Measurements from ENCODE around the gene FAM53B.
A peak's percentile ranks its signal among the peaks of the same experiment; 100 is the strongest.

Gene FAM53B

DNA sequence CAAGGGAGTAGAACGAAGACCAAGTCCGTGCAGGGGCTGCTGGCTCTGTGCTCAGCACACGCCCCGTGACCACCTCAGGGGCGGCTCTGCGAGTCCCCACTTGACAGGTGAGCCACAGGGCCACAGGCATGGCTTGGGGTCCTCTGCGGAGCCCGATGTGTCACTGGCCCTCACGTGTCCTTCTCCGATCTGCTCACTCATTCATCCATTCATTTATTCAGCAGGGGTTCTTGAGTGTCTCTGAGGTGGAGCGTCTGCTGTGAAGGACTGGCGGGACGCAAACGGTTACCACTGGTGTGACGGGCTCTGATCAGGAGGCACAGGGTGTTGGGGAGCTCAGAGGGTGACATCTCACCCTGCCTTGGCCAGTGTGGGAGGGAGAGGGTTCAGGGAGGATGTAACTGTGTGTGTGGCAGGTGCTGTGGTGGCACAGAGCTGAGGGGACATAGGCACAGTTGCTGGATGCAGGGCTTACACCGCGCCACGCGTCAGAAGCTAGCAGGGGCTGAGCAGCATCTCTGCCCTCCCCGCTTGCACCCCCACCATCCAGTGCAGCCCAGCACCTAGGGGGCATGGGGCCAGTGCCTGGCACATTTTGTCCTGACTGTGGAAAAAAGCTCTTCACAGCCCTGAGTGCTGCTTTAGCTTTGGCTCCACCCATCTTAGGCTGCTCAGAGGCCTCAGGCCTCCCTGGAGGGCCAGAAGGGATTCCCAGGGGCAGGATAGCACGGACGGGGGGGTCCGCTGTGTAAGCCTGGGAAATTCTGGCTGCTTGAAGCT is 165.8 kb downstream of the FAM53B start:
- no peak overlapping the region for H3K4me3 ChIP-seq
- H3K27me3 ChIP-seq = no peaks in the 10 kb centered on the region
- no peak for TF ChIP-seq Cebpa-rat (IDR thresholded peaks at IDR 0.05)
- no peak overlapping the region for H3K9ac ChIP-seq
- H3K4me2 ChIP-seq = peak overlapping the region in 7 of 11 experiments; percentile 9 to 57 (median 38); a peak in 11 of 22 replicates
- H3K4me1 ChIP-seq = peaks cover 0 to 27% (median 11%) of the 10 kb centered on the region in 10 experiments; a peak in 10 of 20 replicates
- no peaks in the 10 kb centered on the region for H3K36me3 ChIP-seq
- 0 out of 22 replicates have a peak, but pooled peaks cover 0 to 10% (median 0%) of the 10 kb centered on the region in 11 experiments for H4K20me1 ChIP-seq
- H3K27ac ChIP-seq = no peak overlapping the region
- H3K9me3 ChIP-seq (replicated peaks in 1 of 11) = peaks cover 0 to 24% (median 16%) of the 10 kb centered on the region in 11 experiments; a peak in 15 of 22 replicates

DNA sequence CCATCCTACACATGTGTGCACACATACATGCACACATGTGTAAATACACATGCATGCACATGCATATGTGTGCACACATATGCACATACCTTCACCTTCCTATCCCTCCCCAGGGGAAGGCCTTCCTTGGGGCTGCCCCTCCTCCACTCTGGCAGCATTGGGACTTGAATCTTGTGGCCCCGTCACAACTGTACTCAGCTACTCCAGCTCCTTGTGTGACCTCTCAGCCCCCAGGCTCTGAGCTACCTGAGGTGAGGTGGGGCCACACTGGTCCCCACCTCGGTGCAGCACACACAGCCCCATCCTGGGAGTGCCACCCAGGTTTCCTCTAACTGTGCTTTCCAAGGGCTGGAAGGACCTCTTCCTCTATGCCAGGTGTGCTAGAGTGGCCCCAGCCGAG is 166.5 kb downstream of the FAM53B start:
- TF ChIP-seq Cebpa-rat (IDR thresholded peaks at IDR 0.05) = no peak
- Histone ChIP-seq H3K27me3 (no peaks in the 10 kb centered on the region), H4K20me1 (0 out of 22 replicates have a peak, but pooled peaks cover 0 to 10% (median 0%) of the 10 kb centered on the region in 11 experiments), H3K4me3 (no peak overlapping the region), H3K27ac (no peak overlapping the region), H3K9ac (no peak overlapping the region), H3K4me2 (peak overlapping the region in 1 of 11 experiments; percentile 38; a peak in 1 of 22 replicates), H3K4me1 (peaks cover 0 to 27% (median 12%) of the 10 kb centered on the region in 10 experiments; a peak in 11 of 20 replicates), H3K36me3 (no peaks in the 10 kb centered on the region), H3K9me3 (replicated peaks in 1 of 11) (peaks cover 0 to 17% (median 14%) of the 10 kb centered on the region in 11 experiments; a peak in 14 of 22 replicates)

DNA sequence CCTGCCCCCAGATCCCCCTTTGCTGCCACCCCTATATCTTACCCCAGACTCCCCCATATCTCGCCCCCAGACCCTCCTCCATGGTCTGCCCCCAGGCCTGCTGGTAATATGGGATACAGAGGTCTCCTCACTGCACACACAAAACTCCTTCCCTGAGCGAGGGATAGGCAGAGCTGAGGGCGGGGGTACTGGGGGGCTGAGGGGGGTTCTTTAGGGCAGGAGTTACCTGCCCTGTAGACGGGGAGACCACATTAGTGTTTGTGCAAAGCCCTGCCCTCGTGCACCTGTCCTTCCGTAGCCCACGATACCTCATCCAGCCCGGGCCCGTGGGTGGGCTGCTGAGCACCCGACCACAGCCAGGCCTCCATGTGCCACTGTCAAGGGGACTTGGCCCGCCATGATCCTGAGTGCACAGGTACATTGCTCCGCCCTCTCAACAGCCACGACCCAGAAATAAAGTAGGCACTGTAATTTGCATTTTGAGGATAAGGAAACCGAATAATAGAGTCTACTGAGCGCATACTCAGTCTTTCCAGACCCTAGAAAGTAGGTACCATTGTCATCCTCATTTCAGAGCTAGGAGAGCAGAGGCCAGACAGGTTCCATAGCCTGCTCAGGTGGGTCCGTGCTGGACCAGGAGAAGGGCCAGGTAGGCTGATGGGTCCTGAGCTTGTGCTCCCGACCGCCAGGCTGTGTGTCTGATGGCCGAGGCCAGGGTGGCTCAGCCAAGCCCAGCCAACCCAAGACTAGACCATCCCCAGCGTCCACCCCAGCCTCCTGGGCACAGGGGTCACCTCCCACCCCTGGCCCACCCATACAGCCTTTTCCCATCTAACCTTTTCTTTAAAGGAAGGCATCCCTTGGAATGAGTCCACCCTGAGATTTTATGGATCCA is 167.4 kb downstream of the FAM53B start:
- H3K36me3 ChIP-seq = no peaks in the 10 kb centered on the region
- no peaks in the 10 kb centered on the region for H3K27me3 ChIP-seq
- H3K4me1 ChIP-seq = peaks cover 0 to 27% (median 12%) of the 10 kb centered on the region in 10 experiments; a peak in 11 of 20 replicates
- no peak overlapping the region for H3K4me2 ChIP-seq
- H3K9ac ChIP-seq = no peak overlapping the region
- H4K20me1 ChIP-seq = 0 out of 22 replicates have a peak, but pooled peaks cover 0 to 10% (median 0%) of the 10 kb centered on the region in 11 experiments
- H3K4me3 ChIP-seq = no peak overlapping the region
- TF ChIP-seq Cebpa-rat (IDR thresholded peaks at IDR 0.05) = no peak
- H3K27ac ChIP-seq = no peak overlapping the region
- peaks cover 0 to 17% (median 14%) of the 10 kb centered on the region in 11 experiments; a peak in 14 of 22 replicates for H3K9me3 ChIP-seq (replicated peaks in 1 of 11)

DNA sequence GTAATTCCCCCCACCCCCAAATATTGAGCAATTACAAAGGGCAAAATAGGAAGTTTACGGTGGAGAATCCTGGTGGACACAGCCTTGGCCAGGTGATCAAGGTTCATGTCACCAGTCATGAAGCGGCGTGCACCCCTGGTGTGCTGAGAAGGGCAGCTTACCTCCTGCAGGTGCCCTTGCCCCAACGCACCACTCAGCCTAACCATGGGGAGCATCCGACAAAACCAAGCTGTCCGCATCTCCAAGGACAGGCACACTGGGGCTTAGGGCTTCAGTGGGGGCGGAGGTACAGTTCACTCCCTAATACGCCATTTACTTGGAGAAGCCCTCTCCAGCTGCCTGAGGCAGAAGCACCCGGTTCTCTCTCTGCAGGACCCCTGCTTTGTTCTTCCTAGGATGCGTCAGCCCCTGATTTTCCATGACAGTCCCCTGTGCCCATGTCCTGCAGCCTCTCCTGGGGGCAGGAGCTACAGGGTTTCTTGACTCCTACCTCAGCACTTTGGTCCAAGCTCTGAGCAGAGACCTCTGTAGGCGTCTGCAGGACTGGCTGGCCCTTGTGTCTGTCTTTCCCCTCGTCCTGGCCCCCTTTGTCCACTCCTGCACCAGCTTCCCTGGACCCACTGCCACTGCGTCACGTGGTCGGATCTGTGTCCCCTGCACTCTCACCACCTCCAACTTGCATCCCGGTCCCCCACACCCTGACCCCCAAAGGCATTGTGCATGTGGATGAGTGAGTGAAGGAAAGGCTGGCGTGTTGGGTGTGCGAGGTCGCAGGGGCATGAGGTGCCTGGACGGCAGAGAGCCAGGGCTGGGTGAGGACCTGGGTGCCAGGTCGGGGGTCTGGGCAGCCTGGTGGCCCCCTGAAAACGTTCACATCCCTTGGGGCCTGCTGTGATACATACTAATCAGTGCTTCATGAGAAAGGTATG is 168.8 kb downstream of the FAM53B start:
- H3K4me2 ChIP-seq = no peak overlapping the region
- no peak overlapping the region for H3K9ac ChIP-seq
- TF ChIP-seq Cebpa-rat (IDR thresholded peaks at IDR 0.05) = no peak

DNA sequence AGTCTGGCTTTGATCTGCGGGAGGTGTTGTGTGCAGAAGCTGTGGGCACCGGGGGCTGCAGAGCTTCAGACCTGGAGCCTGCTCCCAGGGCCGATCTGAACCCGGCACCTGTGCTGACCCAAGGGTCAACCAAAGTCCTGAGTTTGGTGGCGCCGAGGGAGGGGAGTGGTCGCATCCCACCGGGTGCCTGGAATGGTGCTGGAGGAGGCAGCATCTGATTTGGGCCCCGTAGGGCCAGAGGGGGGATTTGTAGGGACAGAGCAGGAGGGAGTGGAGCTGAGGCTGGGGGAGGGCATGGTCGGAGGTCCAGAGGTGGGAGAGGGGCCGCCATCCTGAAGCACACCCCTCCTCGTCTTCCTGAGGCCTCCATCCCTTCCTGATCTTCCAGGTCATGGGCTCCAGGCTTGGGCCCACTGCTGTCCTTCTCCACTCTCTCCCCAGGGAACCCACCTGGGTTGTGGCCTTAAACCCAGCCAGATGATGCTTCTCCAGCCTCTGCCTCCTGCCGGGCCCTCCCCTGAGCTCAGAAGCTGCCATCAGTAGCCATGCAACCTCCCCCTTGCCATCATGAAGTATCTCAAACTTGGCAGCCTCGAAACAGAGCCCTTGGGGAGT is 169.6 kb downstream of the FAM53B start:
- Histone ChIP-seq H3K4me1 (peaks cover 0 to 35% (median 20%) of the 10 kb centered on the region in 10 experiments; a peak in 17 of 20 replicates), H3K27me3 (no peaks in the 10 kb centered on the region), H3K4me3 (no peak overlapping the region), H4K20me1 (0 out of 22 replicates have a peak, but pooled peaks cover 0 to 10% (median 0%) of the 10 kb centered on the region in 11 experiments), H3K9me3 (replicated peaks in 1 of 11) (no peaks in the 10 kb centered on the region), H3K27ac (no peak overlapping the region), H3K9ac (no peak overlapping the region), H3K4me2 (no peak overlapping the region), H3K36me3 (no peaks in the 10 kb centered on the region)
- TF ChIP-seq Cebpa-rat (IDR thresholded peaks at IDR 0.05) = no peak

More for the DNA sequence above, 168.8 kb downstream of the FAM53B start:
- peaks cover 0 to 27% (median 13%) of the 10 kb centered on the region in 10 experiments; a peak in 11 of 20 replicates for H3K4me1 ChIP-seq
- no peak overlapping the region for H3K27ac ChIP-seq
- H3K4me3 ChIP-seq = no peak overlapping the region
- H3K27me3 ChIP-seq = no peaks in the 10 kb centered on the region
- 0 out of 22 replicates have a peak, but pooled peaks cover 0 to 10% (median 0%) of the 10 kb centered on the region in 11 experiments for H4K20me1 ChIP-seq
- peaks cover 0 to 6% (median 4%) of the 10 kb centered on the region in 11 experiments; a peak in 12 of 22 replicates for H3K9me3 ChIP-seq (replicated peaks in 1 of 11)
- no peaks in the 10 kb centered on the region for H3K36me3 ChIP-seq

DNA sequence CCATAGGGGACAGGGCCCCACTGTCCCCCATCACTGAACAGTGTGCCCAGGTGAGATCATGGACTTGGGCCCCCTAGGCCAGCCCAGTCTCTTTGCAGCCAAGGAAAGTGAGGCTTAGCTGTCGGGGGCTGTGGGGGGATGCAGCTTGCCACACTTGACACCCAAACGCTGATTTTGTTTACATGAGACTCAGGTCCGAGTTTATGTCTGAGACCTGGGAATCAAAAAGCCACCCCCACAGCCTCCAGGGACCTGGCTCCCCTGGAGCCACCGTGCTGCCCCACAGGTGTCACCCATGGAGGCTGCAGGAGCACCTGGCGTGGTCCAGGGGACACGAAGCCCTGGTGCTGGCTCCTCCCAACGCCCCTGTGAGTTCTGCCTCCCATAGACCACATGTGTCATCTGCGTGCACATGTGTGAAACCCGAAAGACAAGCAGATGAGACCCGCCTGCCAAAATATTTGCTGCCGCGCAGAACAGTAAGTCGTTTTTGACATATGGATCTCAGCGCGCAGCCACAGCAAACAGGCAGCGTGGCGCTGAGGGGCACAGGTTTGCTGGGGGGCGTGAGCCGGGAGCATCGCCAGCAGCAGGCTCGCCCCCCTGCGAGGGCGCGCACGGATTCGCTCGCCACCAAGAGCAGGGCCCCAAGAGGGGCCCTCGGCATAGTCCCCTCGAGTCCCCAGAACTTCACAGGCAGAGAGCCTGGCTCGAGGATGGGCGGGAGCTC is 170.3 kb downstream of the FAM53B start:
- H3K36me3 ChIP-seq = no peaks in the 10 kb centered on the region
- no peak for TF ChIP-seq Cebpa-rat (IDR thresholded peaks at IDR 0.05)

DNA sequence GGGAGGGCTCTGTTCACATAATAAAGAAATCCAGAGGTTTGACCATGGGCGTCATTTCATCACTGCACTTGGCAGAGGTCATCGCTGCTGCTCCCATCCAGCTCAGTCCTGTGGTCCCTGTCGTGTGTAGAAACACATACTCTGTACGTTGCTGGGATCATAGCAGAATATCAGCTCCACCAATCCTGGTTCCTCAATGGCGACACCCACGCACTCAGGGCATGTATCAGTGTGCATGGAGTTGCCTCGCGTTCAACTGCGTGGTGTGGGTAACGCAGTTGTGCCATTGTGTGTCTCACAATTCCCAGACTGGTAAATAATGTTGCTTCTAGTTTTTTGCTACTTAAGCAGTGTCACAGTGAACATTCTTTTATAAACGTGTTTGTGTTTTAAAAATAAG is 171.4 kb downstream of the FAM53B start:
- no peak overlapping the region for H3K4me3 ChIP-seq
- no peak for TF ChIP-seq Cebpa-rat (IDR thresholded peaks at IDR 0.05)
- peaks cover 0 to 34% (median 18%) of the 10 kb centered on the region in 10 experiments; a peak in 17 of 20 replicates for H3K4me1 ChIP-seq
- H3K27me3 ChIP-seq = 0 out of 22 replicates have a peak, but pooled peaks cover 0 to 4% (median 0%) of the 10 kb centered on the region in 11 experiments
- no peaks in the 10 kb centered on the region for H3K36me3 ChIP-seq
- no peak overlapping the region for H3K27ac ChIP-seq
- no peaks in the 10 kb centered on the region for H3K9me3 ChIP-seq (replicated peaks in 1 of 11)
- no peak overlapping the region for H3K9ac ChIP-seq
- peaks cover 0 to 16% (median 0%) of the 10 kb centered on the region in 11 experiments; a peak in 1 of 22 replicates for H4K20me1 ChIP-seq
- no peak overlapping the region for H3K4me2 ChIP-seq

More for the DNA sequence above, 170.3 kb downstream of the FAM53B start:
- H4K20me1 ChIP-seq = peaks cover 0 to 10% (median 0%) of the 10 kb centered on the region in 11 experiments; a peak in 1 of 22 replicates
- peaks cover 0 to 39% (median 25%) of the 10 kb centered on the region in 10 experiments; a peak in 17 of 20 replicates for H3K4me1 ChIP-seq
- H3K4me2 ChIP-seq = peak overlapping the region in 1 of 11 experiments; percentile 7; a peak in 1 of 22 replicates
- 0 out of 22 replicates have a peak, but pooled peaks cover 0 to 4% (median 0%) of the 10 kb centered on the region in 11 experiments for H3K27me3 ChIP-seq
- H3K4me3 ChIP-seq = no peak overlapping the region
- H3K27ac ChIP-seq = no peak overlapping the region
- no peaks in the 10 kb centered on the region for H3K9me3 ChIP-seq (replicated peaks in 1 of 11)
- H3K9ac ChIP-seq = no peak overlapping the region

Data from BLaER1 treated with 17β-estradiol and CSF1 and Interleukin-3, amounts not matched to agents 10 nM and 100 nM (cell line).